NCI-H2107 treated with DMSO at 0.1 percent for 48 hours (cell line): Measurements from ENCODE around the gene INPP5F.

ENCODE experiments used
- DNase-seq: peaks from one replicate; lab custom pipeline; 2025; ENCODE audit not compliant: unreplicated experiment; lab: John Stamatoyannopoulos, UW

The INPP5F gene

GRCh38 chr10:119725828-119726675, at the start of gene INPP5F:
TSS of gene INPP5F (plus strand) at chr10:119726050. CDS start at chr10:119726263, 213 bp downstream.
- peak; percentile 90 for DNase-seq

- no peak for DNase-seq
Measured at GRCh38 chr10:119677126-119677525, 48.7 kb upstream of the INPP5F start.

GRCh38 chr10:119677904-119678755, 47.7 kb upstream of the INPP5F start:
- DNase-seq: no peak

GRCh38 chr10:119679480-119679829, 46.4 kb upstream of the INPP5F start:
- no peak for DNase-seq

GRCh38 chr10:119680050-119680449, 45.8 kb upstream of the INPP5F start:
- DNase-seq: no peak

GRCh38 chr10:119680650-119681081, 45.2 kb upstream of the INPP5F start:
- no peak for DNase-seq

- peak; percentile 2 for DNase-seq
Measured at GRCh38 chr10:119686465-119687191, 39.2 kb upstream of the INPP5F start.

GRCh38 chr10:119687192-119688032, 38.4 kb upstream of the INPP5F start:
- no peak for DNase-seq

GRCh38 chr10:119688033-119688508, 37.8 kb upstream of the INPP5F start:
- no peak for DNase-seq

- DNase-seq: no peak
Measured at GRCh38 chr10:119689016-119689580, 36.8 kb upstream of the INPP5F start.

- DNase-seq: no peak
Measured at GRCh38 chr10:119691726-119692125, 34.1 kb upstream of the INPP5F start.

GRCh38 chr10:119693262-119693957, 32.4 kb upstream of the INPP5F start:
- no peak for DNase-seq

GRCh38 chr10:119694608-119695007, 31.2 kb upstream of the INPP5F start:
- no peak for DNase-seq

GRCh38 chr10:119700321-119700954, 25.4 kb upstream of the INPP5F start:
- no peak for DNase-seq

- no peak for DNase-seq
Measured at GRCh38 chr10:119701861-119702260, 24.0 kb upstream of the INPP5F start.

- no peak for DNase-seq
Measured at GRCh38 chr10:119702583-119702982, 23.3 kb upstream of the INPP5F start.

- DNase-seq: no peak
Measured at GRCh38 chr10:119703903-119704508, 21.8 kb upstream of the INPP5F start.

- no peak for DNase-seq
Measured at GRCh38 chr10:119705434-119705831, 20.4 kb upstream of the INPP5F start.
